T-cell (primary cell): ENCODE results near the gene FADS6. TPM values are rescaled to one million over a fixed set of nuclear protein-coding genes. Genes with fewer than 3 reads are reported as not detected.
"Not testable (repeated sequence)": the region's sequence is repeated elsewhere in the genome, so short reads cannot be mapped to it uniquely, and the experiment has no call there.

Source experiments
- ATAC-seq, 4 experiments: fragments of 200-7000 bp in 3 of 4; fragments of 150-1000 bp in 1 of 4; cut with Tn5 transposase; replicated peaks in 1 of 4; 1 replicate in 3 of 4; 2 replicates in 1 of 4; pipeline ENCODE4 v1.10.0; 2021; ENCODE audit warnings: moderate library complexity in 3 of 4, mild to moderate bottlenecking in 2 of 4, moderate number of reproducible peaks in 1 of 4
- CTCF ChIA-PET, 2 donors: fragments of 300-600 bp; sonication (Branson Sonifier 250); formaldehyde crosslinking; loops; one replicate each; lab custom pipeline; 2022; ENCODE audit warnings: antibody characterized with exemption in 2 of 2; lab: Charles Lee
- POLR2A ChIA-PET, 2 donors: fragments of 300-600 bp; sonication (Branson Sonifier 250); formaldehyde crosslinking; loops; one replicate each; lab custom pipeline; 2022; ENCODE audit warnings: antibody characterized with exemption in 2 of 2; lab: Charles Lee
- DNase-seq, 35 experiments: peaks; one replicate each; pipeline versions ENCODE4 v3.0.0 to v3.0.0-alpha.2; 2013 to 2023
- H3K27ac ChIP-seq: one replicate; pipeline ENCODE4 v1.5.1; 2013; ENCODE audit warnings: low read length
- H3K27me3 ChIP-seq, 2 experiments: replicated peaks in 1 of 2; 1 replicate in 1 of 2; 2 replicates in 1 of 2; pipeline versions ENCODE4 v1.6.1 to v1.7.0; 2013; ENCODE audit warnings: low read length in 1 of 2, mixed read lengths in 1 of 2; ENCODE audit not compliant: control insufficient read depth in 2 of 2, insufficient read depth in 2 of 2; ENCODE audit errors: extremely low read depth in 1 of 2
- H3K36me3 ChIP-seq, 2 donors: 1 replicate in 1 of 2; 2 replicates in 1 of 2; pipeline versions ENCODE4 v1.6.1 to v1.7.0; 2013; ENCODE audit warnings: low read length in 1 of 2; ENCODE audit not compliant: control insufficient read depth in 2 of 2, insufficient read depth in 1 of 2; ENCODE audit errors: extremely low read depth in 1 of 2
- H3K4me1 ChIP-seq, 2 experiments: 1 replicate in 1 of 2; 2 replicates in 1 of 2; pipeline versions ENCODE4 v1.6.1 to v1.7.0; 2013; ENCODE audit warnings: low read length in 2 of 2, mixed read lengths in 1 of 2; ENCODE audit not compliant: insufficient read depth in 2 of 2, control insufficient read depth in 1 of 2; ENCODE audit errors: extremely low read depth in 1 of 2
- H3K4me3 ChIP-seq, 2 donors: 1 replicate in 1 of 2; 2 replicates in 1 of 2; pipeline versions ENCODE4 v1.5.1 to v1.7.0; 2013; ENCODE audit warnings: mild to moderate bottlenecking in 2 of 2, low read length in 1 of 2, moderate library complexity in 1 of 2; ENCODE audit not compliant: control insufficient read depth in 1 of 2; ENCODE audit errors: extremely low read depth in 1 of 2
- H3K9me3 ChIP-seq: 2 replicates; pipeline ENCODE4 v1.7.0; 2013
- H3K27ac Mint-ChIP-seq, 2 donors: one replicate each; pipeline ENCODE4 v1.8.0; 2020 to 2021; ENCODE audit warnings: mild to moderate bottlenecking in 2 of 2, mixed read lengths in 2 of 2
- H3K27me3 Mint-ChIP-seq, 2 donors: one replicate each; pipeline ENCODE4 v1.8.0; 2021 to 2022; ENCODE audit warnings: mixed read lengths in 2 of 2
- H3K36me3 Mint-ChIP-seq: one replicate; pipeline ENCODE4 v1.8.0; 2021; ENCODE audit warnings: mixed read lengths
- H3K4me1 Mint-ChIP-seq, 3 donors: one replicate each; pipeline ENCODE4 v1.8.0; 2020 to 2022; ENCODE audit warnings: mixed read lengths in 3 of 3, mild to moderate bottlenecking in 1 of 3
- H3K4me3 Mint-ChIP-seq, 3 donors: one replicate each; pipeline ENCODE4 v1.8.0; 2020 to 2022; ENCODE audit warnings: mild to moderate bottlenecking in 3 of 3, mixed read lengths in 3 of 3, moderate library complexity in 3 of 3
- H3K9me3 Mint-ChIP-seq, 3 donors: one replicate each; pipeline ENCODE4 v1.8.0; 2020 to 2022; ENCODE audit warnings: mixed read lengths in 3 of 3
- WGBS: methylation state at CpG from one replicate; pipeline ENCODE4 v1.1.5; 2013; ENCODE audit warnings: missing lambda C conversion rate; ENCODE audit not compliant: insufficient coverage; 5-methylcytosine and 5-hydroxymethylcytosine counted together
- total RNA-seq, 35 experiments: library from RNA in 6 of 35; stranded (reverse) in 6 of 35; fragments of 120-200 nt in 1 of 35; gene quantifications; one replicate each; pipeline versions ENCODE4 v1.2.1 to v1.2.4 and lab custom pipeline; 2013 to 2026

FADS6 gene
- total RNA-seq, 5 donors from 2014 or later (not counting 1 experiment from before 2014, with no cell fraction given): not detected

GRCh38 chr17:74916851-74917199 is 23.4 kb upstream of the FADS6 start:
- WGBS: 91% methylated on average over 10 of the region's 11 CpGs
- H3K27me3 ChIP-seq: peaks cover under 1 to 67% of the 10 kb centered on the region in 2 experiments
- H3K27me3 Mint-ChIP-seq: peaks cover 21 to 44% of the 10 kb centered on the region in 2 donors
- H3K9me3 ChIP-seq: no peaks in the 10 kb centered on the region
- DNase-seq: no peak
- POLR2A ChIA-PET: no interaction called here
- CTCF ChIA-PET: interaction anchor here in 1 of 2 donors (0.6 kb wide), 1 partner anchor 127 kb away, joined by 3 read pairs; no protein-coding TSS in a partner anchor
- H3K4me1 Mint-ChIP-seq: peaks cover 0 to 2% (median 2%) of the 10 kb centered on the region in 3 donors
- no peak overlapping the region for H3K27ac ChIP-seq
- H3K27ac Mint-ChIP-seq: no peak overlapping the region
- H3K4me3 ChIP-seq: no peak overlapping the region
- no peak overlapping the region for H3K4me3 Mint-ChIP-seq
- H3K36me3 ChIP-seq: no peaks in the 10 kb centered on the region
- ATAC-seq: no peak
- no peaks in the 10 kb centered on the region for H3K9me3 Mint-ChIP-seq
- no peaks in the 10 kb centered on the region for H3K36me3 Mint-ChIP-seq
- H3K4me1 ChIP-seq: peaks cover 0 to 5% of the 10 kb centered on the region in 2 experiments

GRCh38 chr17:74916136-74916850 is 22.9 kb upstream of the FADS6 start:
- ChIA-PET CTCF (interaction anchor here in 1 of 2 donors (0.6 kb wide), 1 partner anchor 127 kb away, joined by 3 read pairs; no protein-coding TSS in a partner anchor), POLR2A (no interaction called here)
- no peak overlapping the region for H3K4me3 Mint-ChIP-seq
- Histone ChIP-seq H3K36me3 (no peaks in the 10 kb centered on the region), H3K4me1 (peaks cover 0 to 5% of the 10 kb centered on the region in 2 experiments), H3K27me3 (peaks cover 0 to 62% of the 10 kb centered on the region in 2 experiments), H3K9me3 (no peaks in the 10 kb centered on the region), H3K27ac (no peak overlapping the region), H3K4me3 (no peak overlapping the region)
- H3K9me3 Mint-ChIP-seq: no peaks in the 10 kb centered on the region
- peaks cover 16 to 39% of the 10 kb centered on the region in 2 donors for H3K27me3 Mint-ChIP-seq
- H3K36me3 Mint-ChIP-seq: no peaks in the 10 kb centered on the region
- H3K27ac Mint-ChIP-seq: no peak overlapping the region
- DNase-seq (no peak), ATAC-seq (no peak)
- 73% methylated on average over 11 of the region's 13 CpGs for WGBS
- peaks cover 0 to 2% (median 2%) of the 10 kb centered on the region in 3 donors for H3K4me1 Mint-ChIP-seq

- H3K27me3 Mint-ChIP-seq, DNase-seq, H3K9me3 Mint-ChIP-seq, ATAC-seq, H3K4me3 Mint-ChIP-seq, H3K27ac Mint-ChIP-seq, CTCF ChIA-PET, H3K9me3 ChIP-seq, H3K4me1 Mint-ChIP-seq, H3K27ac ChIP-seq, POLR2A ChIA-PET, H3K4me3 ChIP-seq, H3K36me3 ChIP-seq, H3K36me3 Mint-ChIP-seq, H3K4me1 ChIP-seq: not testable (repeated sequence)
- H3K27me3 ChIP-seq: peaks cover 0 to 16% of the 10 kb centered on the region in 2 experiments
- 78% methylated on average over 7 of the region's 8 CpGs for WGBS
Observed at GRCh38 chr17:74911423-74911822, 18.0 kb upstream of the FADS6 start.

- H3K4me1 Mint-ChIP-seq, H3K4me1 ChIP-seq, H3K4me3 ChIP-seq, POLR2A ChIA-PET, DNase-seq, H3K27ac ChIP-seq, H3K27me3 ChIP-seq, H3K36me3 ChIP-seq, H3K4me3 Mint-ChIP-seq, H3K36me3 Mint-ChIP-seq, H3K27me3 Mint-ChIP-seq, ATAC-seq, H3K9me3 ChIP-seq, H3K9me3 Mint-ChIP-seq, H3K27ac Mint-ChIP-seq: not testable (repeated sequence)
- CTCF ChIA-PET: interaction anchor here in 1 of 2 donors (0.7 kb wide), 1 partner anchor 1959 kb away, joined by 3 read pairs; the partner anchor contains the start of gene MGAT5B
- WGBS: 79% methylated on average over 4 of the region's 4 CpGs
Observed at GRCh38 chr17:74909097-74909496, 15.7 kb upstream of the FADS6 start.

GRCh38 chr17:74907012-74907411 is 13.6 kb upstream of the FADS6 start:
- CTCF ChIA-PET: no interaction called here
- Mint-ChIP-seq H3K9me3 (no peaks in the 10 kb centered on the region), H3K4me3 (no peak overlapping the region), H3K27me3 (peaks cover 3 to 15% of the 10 kb centered on the region in 2 donors), H3K36me3 (no peaks in the 10 kb centered on the region), H3K27ac (no peak overlapping the region), H3K4me1 (peaks cover 0 to 2% (median 0%) of the 10 kb centered on the region in 3 donors)
- Histone ChIP-seq H3K4me3 (no peak overlapping the region), H3K27ac (no peak overlapping the region), H3K4me1 (no peaks in the 10 kb centered on the region), H3K27me3 (peaks cover 0 to 28% of the 10 kb centered on the region in 2 experiments), H3K36me3 (no peaks in the 10 kb centered on the region), H3K9me3 (no peaks in the 10 kb centered on the region)
- DNase-seq (no peak), ATAC-seq (no peak)
- POLR2A ChIA-PET: no interaction called here
- WGBS: 97% methylated on average over 34 of the region's 34 CpGs

- POLR2A ChIA-PET: interaction anchor here in 1 of 2 donors (0.6 kb wide), 1 partner anchor 517 kb away, joined by 7 read pairs; no protein-coding TSS in a partner anchor
- H3K4me1 Mint-ChIP-seq, H3K36me3 Mint-ChIP-seq, H3K4me3 Mint-ChIP-seq, H3K9me3 Mint-ChIP-seq, H3K27ac ChIP-seq, H3K27ac Mint-ChIP-seq, H3K9me3 ChIP-seq, DNase-seq, H3K36me3 ChIP-seq, H3K4me3 ChIP-seq, H3K4me1 ChIP-seq, ATAC-seq: not testable (repeated sequence)
- peaks cover 0 to 34% of the 10 kb centered on the region in 2 experiments for H3K27me3 ChIP-seq
- 100% methylated on average over 1 of the region's 6 CpGs for WGBS
- peaks cover 3 to 17% of the 10 kb centered on the region in 2 donors for H3K27me3 Mint-ChIP-seq
- CTCF ChIA-PET: interaction anchor here in 1 of 2 donors (0.6 kb wide), 1 partner anchor 607 kb away, joined by 5 read pairs; no protein-coding TSS in a partner anchor
Observed at GRCh38 chr17:74906214-74906793, 12.9 kb upstream of the FADS6 start.
